Adrenal gland (tissue), 5 donors: ENCODE measurements around the gene SDHC.

ENCODE experiments used
- POLR2A ChIP-seq, 2 donors: fragments of 450-650 bp; IDR thresholded peaks; one replicate each; pipeline ENCODE4 v1.6.1; 2017; ENCODE audit warnings: antibody characterized with exemption in 2 of 2, mild to moderate bottlenecking in 2 of 2, moderate library complexity in 1 of 2
- TF ChIP-seq, protein P1 (sequence below), 6 experiments: fragments of 450-650 bp in 4 of 6; fragments of 200-600 bp in 2 of 6; sonication (generic) in 1 of 6; IDR thresholded peaks; 1 replicate in 5 of 6; 2 replicates in 1 of 6; pipeline versions ENCODE4 v1.5.1 to v1.8.0; 2016 to 2021; ENCODE audit warnings: antibody characterized with exemption in 6 of 6, mild to moderate bottlenecking in 2 of 6, moderate library complexity in 1 of 6
- donor health status: DM: no; HTN: no; CAD: no.

DNA sequence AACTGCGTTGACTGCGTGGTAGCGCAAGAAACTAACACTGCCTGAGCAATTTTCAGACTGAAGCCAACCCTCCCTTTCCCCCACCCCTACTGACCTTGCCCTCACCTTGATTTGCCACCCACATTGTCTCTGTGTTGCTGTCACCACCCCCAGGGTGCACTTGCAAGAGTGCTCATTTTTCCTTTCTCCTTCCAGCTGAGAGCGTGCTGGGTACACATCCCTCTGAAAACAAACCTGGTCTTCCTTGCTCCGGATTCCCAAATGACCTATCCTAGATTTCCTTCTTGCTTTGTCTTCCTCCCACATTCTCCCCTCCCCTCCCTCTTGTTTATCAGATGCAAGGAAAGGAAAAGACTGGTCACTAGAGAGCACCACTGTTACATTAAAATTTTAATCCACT lies 28.7 kb upstream of the SDHC start:
- TF ChIP-seq, protein P1, sequence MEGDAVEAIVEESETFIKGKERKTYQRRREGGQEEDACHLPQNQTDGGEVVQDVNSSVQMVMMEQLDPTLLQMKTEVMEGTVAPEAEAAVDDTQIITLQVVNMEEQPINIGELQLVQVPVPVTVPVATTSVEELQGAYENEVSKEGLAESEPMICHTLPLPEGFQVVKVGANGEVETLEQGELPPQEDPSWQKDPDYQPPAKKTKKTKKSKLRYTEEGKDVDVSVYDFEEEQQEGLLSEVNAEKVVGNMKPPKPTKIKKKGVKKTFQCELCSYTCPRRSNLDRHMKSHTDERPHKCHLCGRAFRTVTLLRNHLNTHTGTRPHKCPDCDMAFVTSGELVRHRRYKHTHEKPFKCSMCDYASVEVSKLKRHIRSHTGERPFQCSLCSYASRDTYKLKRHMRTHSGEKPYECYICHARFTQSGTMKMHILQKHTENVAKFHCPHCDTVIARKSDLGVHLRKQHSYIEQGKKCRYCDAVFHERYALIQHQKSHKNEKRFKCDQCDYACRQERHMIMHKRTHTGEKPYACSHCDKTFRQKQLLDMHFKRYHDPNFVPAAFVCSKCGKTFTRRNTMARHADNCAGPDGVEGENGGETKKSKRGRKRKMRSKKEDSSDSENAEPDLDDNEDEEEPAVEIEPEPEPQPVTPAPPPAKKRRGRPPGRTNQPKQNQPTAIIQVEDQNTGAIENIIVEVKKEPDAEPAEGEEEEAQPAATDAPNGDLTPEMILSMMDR (IDR thresholded peaks at IDR 0.05) = no peak
- TF ChIP-seq POLR2A (IDR thresholded peaks at IDR 0.05) = no peak
